ENCODE measurements around the gene MAPK8IP1.
"Not testable (repeated sequence)": the region's sequence is repeated elsewhere in the genome, so short reads cannot be mapped to it uniquely, and the experiment has no call there.

MAPK8IP1 gene

GRCh38 chr11:45885274-45885920, at the start of gene MAPK8IP1:
Gene MAPK8IP1, plus strand, starts transcription at chr11:45885651. Its CDS starts 170 bp downstream, at chr11:45885821.
- DNase-seq: peak; percentile 71

GRCh38 chr11:45839204-45839603, 46.2 kb upstream of the MAPK8IP1 start:
- DNase-seq: no peak

GRCh38 chr11:45840251-45840650, 45.2 kb upstream of the MAPK8IP1 start:
- DNase-seq: not testable (repeated sequence)

DNA sequence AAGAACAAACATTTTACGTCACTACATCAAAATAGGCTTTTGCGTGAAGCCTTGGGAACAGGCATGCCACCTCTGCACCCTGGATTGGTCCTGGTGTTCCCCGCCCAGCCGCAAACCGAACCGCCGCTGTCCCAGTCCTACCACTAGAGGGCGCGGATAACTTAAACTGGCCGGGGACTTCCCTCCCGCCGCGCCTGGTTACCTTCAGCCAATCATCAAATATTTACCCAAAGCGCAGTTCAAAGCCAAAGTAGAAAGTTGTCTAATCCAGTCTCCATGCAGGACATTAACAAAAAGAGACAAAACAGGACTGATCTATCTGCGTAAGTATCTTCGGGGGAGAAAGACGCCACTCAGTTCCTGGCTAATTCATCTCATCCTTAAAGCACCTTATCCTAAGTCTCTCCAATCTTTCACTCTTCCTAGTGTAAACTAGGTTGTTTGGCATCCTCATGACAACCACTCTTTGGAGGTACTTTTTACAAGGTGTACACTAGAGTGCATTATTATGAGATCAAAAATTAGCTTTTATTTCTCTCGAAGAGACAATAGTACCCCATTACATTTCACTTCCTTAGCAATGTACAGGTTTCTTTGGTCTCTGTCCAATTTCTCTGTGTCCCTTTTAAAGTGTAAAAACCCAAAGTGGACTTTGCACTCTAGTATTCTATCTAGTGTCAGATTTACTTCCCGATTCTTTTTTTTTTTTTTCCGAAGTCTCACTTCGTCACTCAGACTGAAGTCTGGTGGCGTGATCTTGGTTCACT, 42.1 kb upstream of the MAPK8IP1 start:
- peak; percentile 95 for DNase-seq

GRCh38 chr11:45844822-45845578, 40.5 kb upstream of the MAPK8IP1 start:
- DNase-seq: no peak

- no peak for DNase-seq
Measured at GRCh38 chr11:45846174-45846675, 39.2 kb upstream of the MAPK8IP1 start.

DNA sequence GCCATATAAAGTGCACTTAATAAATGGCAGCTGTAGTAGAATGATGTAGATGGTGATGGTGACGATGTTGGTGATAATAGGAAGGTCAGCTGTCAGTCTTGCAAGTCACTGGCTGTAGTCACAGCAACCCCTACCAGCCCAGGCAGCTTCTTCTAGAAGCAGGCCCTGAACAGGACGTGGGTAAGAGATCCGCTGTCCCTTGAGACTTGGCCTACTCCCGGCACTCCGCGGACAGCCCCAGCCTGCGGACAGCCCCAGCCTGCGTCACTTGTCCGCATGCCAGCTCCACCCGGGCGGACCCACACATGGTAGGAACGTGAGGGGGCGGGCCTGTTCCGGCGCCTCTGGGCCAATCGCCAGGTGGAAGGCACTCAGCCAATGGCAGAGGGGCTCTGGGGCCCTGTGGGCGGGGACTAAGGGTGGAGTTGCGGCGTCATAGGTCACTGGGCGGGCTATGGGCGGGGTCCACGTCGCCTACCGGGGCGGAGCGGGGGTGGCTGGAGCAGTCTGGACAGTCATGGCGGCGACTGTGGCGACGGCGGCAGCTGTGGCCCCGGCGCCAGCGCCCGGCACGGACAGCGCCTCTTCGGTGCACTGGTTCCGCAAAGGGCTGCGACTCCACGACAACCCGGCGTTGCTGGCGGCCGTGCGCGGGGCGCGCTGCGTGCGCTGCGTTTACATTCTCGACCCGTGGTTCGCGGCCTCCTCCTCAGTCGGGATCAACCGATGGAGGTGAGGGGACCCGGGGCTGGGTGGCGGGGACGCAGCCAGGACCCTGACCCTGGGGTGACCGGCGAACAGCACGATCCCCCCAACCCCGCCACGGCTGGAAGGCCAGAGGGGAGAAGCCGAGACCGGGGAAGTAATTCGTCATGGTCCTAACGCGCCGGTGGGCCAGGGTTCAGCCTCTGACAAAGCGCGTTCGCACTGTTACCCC, 38.2 kb upstream of the MAPK8IP1 start, which contains the start of gene CRY2:
Gene CRY2, plus strand, starts transcription at position 502 of the 937 bp plus-strand sequence. Its CDS starts 16 bp downstream, at position 518.
- peak; percentile 99 for DNase-seq

GRCh38 chr11:45847911-45848316, 37.5 kb upstream of the MAPK8IP1 start:
- peak; percentile 57 for DNase-seq

DNA sequence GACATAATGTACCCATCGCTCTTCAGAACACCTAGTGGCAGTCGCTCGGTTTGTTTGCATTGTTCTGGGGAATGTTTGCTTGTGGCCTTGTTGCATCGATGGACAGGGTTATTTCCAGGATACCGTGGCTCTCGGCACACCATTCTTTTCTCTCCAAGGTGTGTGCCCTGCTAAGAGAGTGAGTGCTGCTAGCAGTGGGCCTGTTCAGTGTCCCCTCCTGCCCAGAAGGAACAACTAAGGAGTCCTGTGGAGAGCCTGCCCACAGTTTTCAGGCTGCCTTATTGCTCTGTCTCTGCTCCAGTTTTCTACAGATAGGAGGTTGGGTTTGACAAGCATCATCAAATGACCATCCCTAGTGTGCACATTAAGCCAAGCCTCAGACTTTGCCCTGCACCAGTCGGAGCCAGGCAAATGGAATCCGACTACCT, 36.8 kb upstream of the MAPK8IP1 start:
- DNase-seq: no peak

DNA sequence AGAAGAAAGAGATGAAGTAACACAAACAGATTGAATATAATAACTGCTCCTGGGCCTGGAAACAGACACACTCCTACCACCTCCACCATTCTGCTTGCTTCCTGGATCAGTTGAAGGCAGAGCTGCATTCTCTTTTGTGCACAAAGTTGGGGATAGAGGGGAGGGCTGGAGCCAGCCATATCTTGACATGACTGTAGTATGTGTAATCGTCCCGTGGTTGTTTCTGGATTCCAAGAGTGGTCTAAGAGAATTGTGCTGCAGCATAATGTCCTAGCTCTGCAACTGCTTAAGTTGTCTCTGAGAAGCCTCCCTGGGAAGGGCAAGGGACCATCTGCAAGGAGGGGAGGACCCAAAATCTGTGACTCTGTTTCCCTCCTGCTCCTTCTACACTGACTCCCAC, 35.0 kb upstream of the MAPK8IP1 start:
- no peak for DNase-seq

DNA sequence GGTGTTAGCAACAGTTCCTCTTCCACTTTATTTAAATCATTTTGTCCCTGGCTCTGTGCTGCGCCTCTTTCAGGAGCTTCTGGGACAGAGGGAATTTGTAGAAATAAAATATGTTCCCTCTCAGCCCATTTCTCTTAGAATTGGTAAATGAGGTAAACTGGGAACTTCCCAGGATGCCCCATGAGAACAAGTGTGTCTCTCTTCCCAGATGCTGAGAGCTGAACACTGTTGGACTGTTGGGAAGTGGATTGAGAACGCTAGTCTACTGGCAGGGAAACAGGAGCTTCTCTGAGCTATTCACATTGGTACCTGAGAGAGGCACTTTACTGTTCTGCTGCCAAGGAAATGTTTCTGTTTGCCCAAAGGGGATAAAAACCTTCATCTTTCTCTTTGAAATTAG, 34.2 kb upstream of the MAPK8IP1 start:
- no peak for DNase-seq

DNA sequence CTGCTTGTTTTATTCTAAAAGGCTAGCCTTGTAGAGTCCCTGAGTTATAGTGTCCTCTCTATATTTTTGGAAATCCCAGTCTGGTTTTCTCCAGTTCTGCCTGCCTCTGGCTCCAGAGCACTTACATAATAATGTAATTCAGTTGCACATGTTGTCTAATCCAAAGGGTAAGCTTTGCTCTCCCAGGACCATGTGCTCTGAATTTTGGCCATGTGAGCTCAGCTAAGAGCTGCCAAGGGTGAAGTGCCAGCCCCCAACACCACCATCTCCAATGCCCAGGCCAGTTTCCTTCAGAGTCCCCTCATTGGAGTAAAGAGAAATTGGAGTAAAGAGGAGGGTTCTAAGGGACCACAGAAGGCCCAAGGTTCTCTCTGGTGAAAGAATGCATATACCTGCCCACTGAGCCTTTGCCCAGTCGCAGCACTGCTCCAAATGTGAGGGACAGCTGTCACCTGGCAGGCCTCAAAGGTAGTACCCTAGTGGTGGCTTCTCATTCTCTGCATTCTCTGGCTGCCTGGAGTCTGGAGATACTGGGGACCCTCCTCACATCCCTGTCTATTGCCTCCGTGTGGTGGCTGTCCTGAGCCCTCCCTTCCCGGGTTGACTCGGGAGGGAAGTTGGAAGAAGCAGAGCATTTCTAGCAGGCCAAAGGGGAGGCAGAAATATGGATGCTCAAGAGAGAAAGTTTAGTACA, 33.3 kb upstream of the MAPK8IP1 start:
- DNase-seq: no peak

DNA sequence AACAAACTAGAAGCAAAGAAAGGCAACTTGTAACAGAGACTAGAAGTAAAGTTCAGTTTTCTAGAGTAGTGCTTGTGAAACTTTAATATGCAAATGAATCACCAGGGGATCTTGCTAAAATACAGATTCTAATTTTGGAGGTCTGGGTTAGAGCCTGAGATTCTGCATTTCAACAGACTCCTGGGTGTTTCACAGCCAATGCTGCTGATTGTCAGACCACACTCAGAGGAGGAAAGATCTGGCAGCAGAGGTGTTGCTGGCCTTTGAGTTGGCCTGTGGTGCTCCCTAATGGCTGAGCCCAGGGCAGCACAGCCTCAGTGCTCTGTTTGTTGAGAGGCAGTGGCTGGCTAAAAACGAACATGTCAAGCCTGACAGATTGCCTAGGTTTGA, 32.7 kb upstream of the MAPK8IP1 start:
- no peak for DNase-seq

GRCh38 chr11:45853332-45854219, 31.9 kb upstream of the MAPK8IP1 start:
- no peak for DNase-seq

- no peak for DNase-seq
Measured at GRCh38 chr11:45855308-45855707, 30.1 kb upstream of the MAPK8IP1 start.

DNA sequence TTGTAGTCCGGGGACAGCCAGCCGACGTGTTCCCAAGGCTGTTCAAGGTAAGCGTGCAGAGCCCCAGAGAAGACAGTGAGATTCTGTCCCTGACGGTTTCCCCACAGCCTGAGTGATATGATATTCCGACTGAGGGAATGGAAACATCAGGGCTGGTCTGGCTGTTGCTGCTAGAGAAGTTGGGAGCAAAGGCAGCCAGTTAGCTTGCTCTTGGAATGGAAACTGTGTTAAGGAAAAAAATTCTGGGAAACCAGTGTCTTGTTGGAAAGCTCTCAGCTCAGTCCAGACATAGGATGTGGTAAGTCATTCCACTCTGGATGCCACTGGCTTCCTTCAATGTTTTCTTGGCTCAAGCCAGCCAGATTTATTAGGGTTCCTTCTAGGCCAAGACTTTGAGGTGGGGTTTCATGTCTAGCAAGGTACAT, 29.4 kb upstream of the MAPK8IP1 start:
- DNase-seq: no peak

- DNase-seq: no peak
Measured at GRCh38 chr11:45857961-45858474, 27.4 kb upstream of the MAPK8IP1 start.

- DNase-seq: no peak
Measured at GRCh38 chr11:45858751-45859398, 26.6 kb upstream of the MAPK8IP1 start.

- DNase-seq: no peak
Measured at GRCh38 chr11:45859661-45860140, 25.8 kb upstream of the MAPK8IP1 start.
